Measurements from ENCODE around the gene PPP1R3G.

Gene PPP1R3G

DNA sequence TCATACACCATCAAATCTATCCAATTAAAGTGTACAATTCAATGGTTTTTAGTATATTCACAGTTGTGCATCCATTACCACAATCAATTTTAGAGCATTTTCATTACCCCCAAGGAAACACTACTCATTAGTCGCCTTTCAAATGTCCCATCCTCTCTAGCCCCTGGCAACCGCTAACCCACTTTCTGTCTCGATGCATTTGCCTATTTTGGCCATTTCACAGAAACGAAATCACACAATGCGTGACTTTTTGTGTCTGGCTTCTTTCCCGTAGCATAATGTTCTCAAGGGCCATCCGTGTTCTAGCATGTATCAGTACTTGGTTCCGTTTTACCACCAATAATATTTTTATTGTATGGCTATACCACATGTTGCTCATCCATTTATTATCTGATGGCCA, 51.7 kb downstream of the PPP1R3G start:
- H3K4me1 ChIP-seq (ENCODE audit: insufficient read depth, low read length, severe bottlenecking), result peaks cover 31% of the 10 kb centered on the region

More for the DNA sequence above, 51.7 kb downstream of the PPP1R3G start:
- Histone ChIP-seq H3K36me3 (ENCODE audit: insufficient read depth, low read length) (no peaks in the 10 kb centered on the region), H2AFZ (ENCODE audit: low read length) (no peak overlapping the region), H3K9me3 (ENCODE audit: low read length) (no peaks in the 10 kb centered on the region), H3K79me2 (ENCODE audit: insufficient read depth, low read length) (no peaks in the 10 kb centered on the region), H3K9ac (ENCODE audit: low read length) (no peak overlapping the region), H3K27me3 (ENCODE audit: insufficient read depth, low read length) (no peaks in the 10 kb centered on the region), H3K4me3 (ENCODE audit: low read depth, low read length, poor library complexity, severe bottlenecking) (no peak overlapping the region), H4K20me1 (ENCODE audit: insufficient read depth, low read length) (no peaks in the 10 kb centered on the region), H3K27ac (ENCODE audit: low read depth, low read length, poor library complexity, severe bottlenecking) (no peak overlapping the region), H3K9me2 (ENCODE audit: low read depth, low read length) (no peaks in the 10 kb centered on the region), H3K4me2 (ENCODE audit: low read length) (no peak overlapping the region), H3F3A (ENCODE audit: insufficient read depth, low read length) (no peaks in the 10 kb centered on the region)
- TF ChIP-seq, protein P1, sequence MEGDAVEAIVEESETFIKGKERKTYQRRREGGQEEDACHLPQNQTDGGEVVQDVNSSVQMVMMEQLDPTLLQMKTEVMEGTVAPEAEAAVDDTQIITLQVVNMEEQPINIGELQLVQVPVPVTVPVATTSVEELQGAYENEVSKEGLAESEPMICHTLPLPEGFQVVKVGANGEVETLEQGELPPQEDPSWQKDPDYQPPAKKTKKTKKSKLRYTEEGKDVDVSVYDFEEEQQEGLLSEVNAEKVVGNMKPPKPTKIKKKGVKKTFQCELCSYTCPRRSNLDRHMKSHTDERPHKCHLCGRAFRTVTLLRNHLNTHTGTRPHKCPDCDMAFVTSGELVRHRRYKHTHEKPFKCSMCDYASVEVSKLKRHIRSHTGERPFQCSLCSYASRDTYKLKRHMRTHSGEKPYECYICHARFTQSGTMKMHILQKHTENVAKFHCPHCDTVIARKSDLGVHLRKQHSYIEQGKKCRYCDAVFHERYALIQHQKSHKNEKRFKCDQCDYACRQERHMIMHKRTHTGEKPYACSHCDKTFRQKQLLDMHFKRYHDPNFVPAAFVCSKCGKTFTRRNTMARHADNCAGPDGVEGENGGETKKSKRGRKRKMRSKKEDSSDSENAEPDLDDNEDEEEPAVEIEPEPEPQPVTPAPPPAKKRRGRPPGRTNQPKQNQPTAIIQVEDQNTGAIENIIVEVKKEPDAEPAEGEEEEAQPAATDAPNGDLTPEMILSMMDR (IDR thresholded peaks at IDR 0.05; ENCODE audit: low read length), result no peak
- no peak for TF ChIP-seq EZH2 (IDR thresholded peaks at IDR 0.05; ENCODE audit: borderline replicate concordance, low read length)

Measured in OCI-LY1 (cell line).